NAMALWA (cell line): ENCODE data around the gene SPDEF.

ENCODE experiments used
- DNase-seq: peaks from one replicate; pipeline ENCODE4 v3.0.0-alpha.2; 2015; ENCODE audit warnings: low spot score

Gene SPDEF

DNA sequence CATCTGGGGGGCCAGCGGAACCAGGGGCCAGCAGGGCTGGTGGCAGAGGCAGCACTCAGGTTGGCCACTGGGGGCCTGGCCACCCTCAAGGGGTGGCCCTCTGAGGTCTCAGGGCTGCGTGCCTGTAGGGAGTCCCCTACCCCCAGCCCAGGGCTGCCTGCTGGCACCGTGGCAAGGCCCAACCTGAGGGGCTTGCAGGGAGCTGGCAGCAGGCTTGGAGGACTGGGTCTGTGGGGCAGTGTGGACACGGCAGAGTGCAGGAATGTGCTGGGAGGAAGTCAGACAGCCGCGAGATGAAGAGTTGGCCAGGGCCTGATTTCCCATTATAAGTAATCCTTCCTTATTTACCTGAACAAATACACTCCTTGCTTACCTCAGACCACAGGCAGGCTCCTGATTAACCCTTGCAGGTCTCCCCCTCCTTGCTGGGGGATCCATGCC lies at the start of gene SPDEF:
SPDEF (minus strand) TSS at position 299 of the 441 bp plus-strand sequence. CDS start 11,874 bp downstream, outside the sequence.
- no peak for DNase-seq

DNA sequence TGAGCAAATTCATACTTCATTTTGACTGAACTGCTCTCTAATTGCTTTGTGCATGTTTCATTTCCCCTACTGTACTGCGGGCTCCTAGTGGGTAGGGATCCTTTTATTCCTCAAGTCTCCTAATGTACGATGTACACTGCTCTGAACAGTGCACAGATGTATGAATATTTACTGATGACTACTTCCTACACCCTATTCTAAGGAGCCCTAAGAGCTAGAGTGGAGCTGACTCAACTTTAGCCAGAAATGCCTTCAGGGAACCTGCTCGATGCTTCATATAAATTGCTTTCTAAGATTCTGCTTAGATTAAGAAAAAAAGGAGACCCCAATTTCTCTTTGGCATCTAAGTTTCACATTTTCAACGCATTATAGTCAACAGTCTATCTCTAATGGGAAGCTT lies 47.6 kb upstream of the SPDEF start:
- no peak for DNase-seq

DNA sequence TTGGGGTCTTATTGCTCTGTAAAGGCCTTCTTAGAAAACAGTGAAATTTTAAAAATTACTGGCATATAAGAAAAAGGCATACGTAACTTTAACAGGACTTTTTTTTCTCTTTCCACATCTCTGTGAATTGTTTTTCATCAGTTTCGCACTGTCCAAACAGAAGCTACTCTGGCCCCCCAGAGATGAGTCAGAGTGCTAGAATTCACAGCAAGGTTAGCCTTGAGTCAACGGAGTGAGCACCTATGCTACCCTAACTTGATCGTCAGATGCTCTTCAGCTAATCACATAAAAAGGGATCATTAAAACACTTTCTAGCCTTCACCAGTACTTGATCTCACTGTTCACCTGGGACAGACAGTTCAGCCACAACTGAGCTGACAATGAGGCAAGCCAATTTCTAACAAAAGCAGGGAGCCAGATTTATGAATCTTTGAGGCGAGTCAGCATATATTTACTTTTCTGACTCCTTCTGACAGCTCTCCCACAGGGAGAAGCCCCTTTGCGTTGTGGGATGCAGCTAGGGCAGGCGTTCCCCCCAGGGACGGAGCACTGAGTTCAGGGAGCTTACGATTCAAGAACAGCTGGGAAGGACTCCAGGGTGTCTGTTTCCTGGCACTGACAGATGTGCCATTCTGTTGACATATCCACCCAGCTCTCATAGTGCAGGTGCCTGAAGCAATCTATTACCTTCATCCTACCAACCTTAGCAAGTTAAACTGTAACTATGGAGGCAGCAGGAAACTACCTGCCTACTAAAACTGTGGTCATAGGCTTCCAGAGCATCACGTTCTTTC lies 46.4 kb upstream of the SPDEF start:
- DNase-seq, result no peak

DNA sequence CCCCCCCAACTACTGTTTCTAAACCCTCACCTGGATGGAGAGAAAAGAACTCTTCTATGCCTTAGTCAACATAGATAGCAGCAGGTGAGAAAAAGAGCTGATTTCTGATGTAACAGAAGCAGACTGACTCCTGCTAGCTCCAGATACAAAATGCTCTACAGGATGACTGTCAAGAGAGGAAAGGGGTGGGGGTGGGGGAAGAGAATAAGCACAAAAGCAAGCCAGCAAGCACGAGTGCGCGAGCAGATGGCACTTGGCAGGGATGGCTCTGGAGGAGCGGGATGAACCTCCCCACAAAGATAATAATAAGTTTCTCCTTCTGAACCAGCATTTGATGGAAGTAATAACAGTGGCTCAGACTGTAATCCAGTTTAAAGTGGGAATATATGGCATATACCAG lies 45.6 kb upstream of the SPDEF start:
- DNase-seq, result no peak

DNA sequence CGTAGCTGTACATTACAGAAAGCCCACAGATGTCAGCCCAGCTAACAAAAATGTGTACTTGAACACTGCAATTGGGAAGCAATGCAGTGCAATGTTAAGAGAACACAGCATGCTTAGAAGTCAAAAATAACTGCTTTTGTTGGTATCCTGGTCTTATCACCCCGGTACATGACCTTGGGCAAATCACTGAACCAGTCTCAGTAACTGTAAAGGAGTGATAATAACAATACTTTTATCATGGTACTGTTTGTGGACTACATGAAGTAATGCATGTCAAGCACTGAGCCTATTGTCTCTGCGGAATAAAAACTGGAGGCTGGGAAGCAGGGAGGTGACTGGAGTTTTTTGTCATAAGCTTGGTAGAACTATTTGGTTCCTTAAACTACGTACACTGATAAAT lies 44.7 kb upstream of the SPDEF start:
- DNase-seq, result no peak

DNA sequence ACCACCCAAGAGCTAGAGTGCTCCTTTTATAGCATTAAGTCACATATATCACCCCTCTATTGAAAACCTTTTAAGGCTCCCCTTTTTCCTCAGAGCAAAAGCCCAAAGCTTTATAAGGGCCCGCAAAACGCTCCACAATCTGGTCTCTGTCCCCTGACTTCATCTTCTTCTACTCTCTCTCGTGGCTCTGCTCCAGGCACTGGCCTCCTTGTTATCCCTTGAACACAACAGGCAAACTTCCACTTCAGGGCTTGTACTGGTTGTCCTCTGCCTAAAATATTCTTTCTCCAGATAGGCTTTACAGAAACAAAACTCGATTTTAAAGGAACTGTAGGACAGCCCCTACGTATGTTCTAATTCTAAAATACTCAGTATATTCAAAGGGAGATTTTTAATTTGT lies 44.0 kb upstream of the SPDEF start:
- no peak for DNase-seq

DNA sequence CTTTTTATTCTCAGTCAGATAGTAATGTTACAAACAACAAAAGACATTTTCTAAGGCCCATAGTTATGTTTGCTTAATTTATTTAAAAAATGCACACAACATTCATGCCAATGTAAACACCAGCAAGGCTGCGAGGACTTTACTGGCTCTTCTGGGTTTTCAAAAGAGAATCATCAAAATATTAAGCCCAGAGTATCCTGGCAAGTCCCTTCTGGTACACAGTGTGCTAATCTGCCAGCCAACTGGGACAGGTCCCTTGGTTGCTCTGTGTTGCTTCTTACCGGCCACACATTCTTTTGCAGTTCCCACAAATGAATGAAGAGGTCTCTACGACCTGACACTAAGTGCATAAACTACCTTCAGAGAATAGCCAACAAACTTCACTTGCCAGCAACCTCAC lies 42.6 kb upstream of the SPDEF start:
- DNase-seq, result no peak

DNA sequence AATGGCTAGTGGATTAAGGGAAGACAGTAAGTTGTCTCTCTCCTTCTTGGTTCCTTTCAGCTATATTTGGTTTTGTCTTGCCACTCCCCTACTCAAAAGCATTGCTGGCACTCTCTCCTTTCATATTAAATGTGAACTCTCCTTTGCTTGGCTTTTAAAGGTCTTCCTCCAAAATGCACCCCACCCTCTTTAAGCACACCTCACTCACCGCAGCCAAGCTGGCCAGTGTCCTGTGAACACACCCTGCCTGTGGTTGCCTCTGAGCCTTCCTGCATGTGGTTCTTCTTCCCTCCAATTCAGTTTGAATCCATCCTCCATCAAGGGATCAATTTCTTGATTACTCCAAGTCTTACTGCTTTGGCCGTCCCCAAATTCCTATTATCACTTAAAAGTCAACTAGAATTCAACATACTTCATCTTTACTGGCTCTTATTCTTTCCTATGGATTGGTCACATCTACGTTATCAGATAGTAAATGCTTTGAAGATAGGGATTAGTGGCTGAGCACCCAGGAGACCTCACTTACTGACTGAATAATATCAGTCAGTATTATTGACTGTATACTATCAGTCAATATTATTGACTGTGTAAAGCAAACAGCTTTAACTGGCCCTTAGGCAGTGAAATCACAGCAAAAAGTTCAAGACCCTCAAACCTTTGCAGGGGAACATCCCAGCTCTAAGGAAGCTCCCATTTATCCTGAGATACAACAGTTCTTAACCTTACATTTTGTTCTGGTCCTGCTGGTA lies 41.6 kb upstream of the SPDEF start:
- DNase-seq, result no peak

DNA sequence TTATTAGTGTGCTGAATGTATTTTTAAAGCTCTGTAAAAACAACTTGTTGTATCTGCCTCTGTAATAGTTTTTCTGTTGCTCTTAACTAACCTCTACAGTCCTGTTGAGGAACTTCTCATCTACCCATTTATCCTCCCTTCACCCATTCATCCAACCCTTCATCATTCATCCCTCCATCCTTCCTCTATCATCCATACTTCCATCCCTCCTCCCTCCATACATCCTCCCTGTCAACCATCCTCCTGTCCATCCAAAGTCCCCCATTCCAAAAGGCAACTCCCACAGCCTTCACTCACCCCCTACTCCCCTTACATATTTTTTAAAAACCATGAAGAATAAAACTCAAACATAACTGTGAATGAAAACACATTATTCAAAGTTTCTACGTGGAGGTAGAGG lies 40.7 kb upstream of the SPDEF start:
- DNase-seq, result no peak

DNA sequence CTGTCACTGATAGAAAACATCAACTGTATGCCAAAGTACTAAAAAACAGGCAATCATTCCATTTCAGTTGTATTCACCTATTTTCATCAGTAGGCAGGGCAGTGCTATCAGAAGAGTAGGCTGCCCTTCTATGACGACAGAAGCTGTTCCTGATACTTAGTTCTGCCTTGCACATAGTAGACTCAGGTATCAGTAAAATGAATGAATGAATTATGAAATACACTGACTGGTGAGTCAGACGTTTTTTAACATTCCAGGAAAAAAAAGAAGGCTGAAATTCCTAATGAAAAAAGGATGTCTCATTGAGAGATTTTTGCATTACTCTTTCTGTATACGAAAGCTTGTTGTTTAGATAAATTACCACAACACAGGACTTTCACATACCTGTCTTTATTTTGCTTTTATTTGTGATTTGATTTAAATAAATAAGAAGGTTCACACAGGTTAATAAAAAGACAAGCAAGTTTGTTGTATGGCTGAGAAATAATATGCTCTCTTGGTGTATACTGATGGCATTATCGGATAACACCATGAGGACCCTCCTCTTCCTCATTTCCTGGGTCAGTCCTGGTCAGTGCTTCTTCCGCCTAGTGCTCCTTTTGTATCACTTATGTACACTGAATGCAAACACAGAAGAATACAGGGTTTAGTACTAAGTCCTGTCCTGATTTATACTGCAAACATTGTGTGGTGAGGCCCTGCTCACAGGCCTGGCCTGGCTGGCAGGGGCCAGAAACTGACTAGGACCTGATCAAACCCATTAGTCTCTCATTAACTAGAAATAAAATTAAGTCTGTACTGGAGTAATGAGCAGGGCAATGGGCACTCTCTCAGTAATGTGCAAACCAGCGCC lies 39.4 kb upstream of the SPDEF start:
- no peak for DNase-seq

DNA sequence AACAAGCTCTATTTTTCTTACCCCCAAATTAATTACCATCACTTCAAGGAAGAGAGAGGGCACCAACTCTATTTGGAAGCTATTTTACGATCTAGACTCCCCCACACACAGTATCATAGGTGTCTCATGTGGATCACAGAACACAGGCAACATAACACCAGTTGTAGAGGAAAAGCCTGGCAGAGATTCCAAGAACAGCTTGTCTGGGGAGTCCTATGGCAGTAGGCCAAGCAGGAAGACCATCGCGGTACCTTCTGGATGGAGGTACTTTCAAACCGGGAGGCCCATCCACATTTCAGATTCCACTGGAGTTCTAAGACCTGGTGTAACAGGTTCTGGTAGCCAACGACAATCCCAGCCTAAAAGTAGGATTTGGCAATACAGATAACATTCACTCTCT lies 37.6 kb upstream of the SPDEF start:
- DNase-seq, result no peak

DNA sequence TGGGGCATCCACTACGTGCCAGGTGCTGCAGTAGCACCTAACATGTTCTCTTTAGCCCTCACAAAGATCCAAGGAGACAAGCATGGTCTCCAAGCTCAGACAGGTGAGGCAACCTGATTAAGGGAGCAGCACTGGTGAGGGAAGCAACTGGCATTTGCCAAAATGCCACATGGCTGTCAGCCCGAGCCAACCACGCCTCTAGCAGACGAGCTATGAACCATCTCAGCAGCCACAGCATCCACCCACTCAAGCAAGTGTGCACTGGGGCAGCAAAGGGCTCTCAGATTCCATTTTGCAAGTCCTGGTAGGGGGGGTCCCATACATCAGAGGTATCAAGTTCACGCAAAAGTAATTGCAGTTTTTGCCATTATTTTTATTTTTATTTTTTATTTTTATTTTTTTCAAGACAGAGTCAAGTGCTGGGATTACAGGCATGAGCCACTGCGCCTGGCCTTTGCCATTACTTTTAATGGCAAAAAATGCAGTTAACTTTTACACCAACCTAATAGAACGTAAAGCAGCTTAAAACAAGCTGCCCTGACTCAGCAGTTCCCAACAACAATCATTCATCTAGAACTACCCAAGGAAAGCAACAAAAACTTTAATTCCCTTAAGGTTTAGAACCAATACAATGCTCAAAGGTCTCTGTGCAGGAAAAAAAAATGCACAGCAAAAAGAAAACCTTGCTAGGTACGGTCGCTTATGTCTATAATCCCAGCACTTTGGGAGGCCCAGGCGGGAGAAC lies 36.3 kb upstream of the SPDEF start:
- no peak for DNase-seq

DNA sequence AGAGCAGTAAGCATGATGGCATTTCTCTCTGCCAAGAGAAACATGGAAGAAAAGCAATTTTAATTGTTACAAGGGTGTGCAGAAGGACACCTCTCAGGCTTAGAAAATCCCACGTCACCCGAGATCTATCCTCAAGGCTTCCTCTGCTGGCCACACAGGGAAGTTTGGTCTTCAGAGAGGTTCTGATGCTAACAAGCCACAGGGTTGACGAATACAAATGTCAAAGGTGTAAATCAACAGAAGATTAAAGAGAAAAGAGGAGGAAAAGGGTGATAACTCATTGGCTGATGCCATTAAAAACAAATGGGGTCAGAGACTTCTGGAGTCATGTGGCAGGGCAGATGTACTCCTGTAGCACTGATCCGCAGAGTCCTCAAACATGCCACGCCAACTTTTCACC lies 33.6 kb upstream of the SPDEF start:
- DNase-seq, result no peak

DNA sequence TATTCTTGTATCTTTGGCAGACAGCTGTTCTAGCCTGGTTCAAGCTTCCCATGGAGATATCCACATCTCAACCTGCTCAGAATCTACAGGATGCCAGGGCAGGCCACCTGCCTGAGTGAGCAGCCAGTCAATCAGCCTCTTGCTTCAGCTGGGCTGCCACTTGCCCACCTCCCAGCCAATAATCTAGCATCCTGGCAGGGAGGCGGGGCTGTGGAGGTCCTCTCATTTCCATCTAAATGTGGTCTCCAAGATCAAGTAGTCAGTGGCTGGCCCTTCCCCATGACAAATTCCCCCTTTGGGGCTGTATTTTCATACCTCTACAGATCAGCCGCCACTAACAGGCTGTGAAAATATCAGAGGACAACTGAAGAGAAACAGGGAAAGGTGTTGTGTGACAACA lies 33.0 kb upstream of the SPDEF start:
- no peak for DNase-seq

DNA sequence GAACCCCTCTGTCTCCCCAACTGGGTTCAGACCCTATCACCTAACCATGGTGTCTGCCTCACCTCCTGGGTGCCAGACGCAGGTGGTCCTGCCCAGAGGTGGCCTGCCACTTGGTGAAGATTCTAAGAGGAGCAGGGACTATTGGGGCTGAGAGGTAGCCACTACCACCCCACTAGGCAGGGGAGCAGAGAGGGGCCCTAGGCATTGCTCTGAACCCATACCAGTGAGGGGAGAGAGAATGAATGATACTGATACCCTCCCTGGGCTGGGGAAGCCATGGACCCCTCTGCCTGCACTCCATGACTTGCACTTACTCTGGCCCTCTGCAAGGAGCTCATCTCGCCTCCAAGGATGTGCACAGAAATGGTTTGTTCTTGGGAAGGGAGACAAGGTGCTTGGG lies 31.7 kb upstream of the SPDEF start:
- DNase-seq, result no peak

DNA sequence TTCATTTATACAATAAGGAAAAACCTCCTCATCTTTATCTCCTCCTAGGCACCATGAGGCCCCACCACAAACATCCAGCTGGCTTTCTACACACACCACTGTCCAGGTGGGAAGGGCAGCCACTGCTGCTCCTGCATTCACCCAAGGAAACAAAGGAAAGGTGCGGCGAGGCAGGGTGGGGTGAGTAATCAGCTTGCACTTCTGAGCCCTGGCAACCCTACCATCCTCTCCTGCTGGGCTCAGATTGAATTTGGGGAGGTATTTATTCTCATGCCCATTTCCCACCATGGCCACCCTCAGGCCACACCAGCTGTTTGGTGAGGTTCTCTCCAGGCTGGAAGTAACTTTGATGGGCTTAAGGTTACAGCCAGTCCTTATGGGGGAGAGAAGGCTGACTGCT lies 31.2 kb upstream of the SPDEF start:
- no peak for DNase-seq

DNA sequence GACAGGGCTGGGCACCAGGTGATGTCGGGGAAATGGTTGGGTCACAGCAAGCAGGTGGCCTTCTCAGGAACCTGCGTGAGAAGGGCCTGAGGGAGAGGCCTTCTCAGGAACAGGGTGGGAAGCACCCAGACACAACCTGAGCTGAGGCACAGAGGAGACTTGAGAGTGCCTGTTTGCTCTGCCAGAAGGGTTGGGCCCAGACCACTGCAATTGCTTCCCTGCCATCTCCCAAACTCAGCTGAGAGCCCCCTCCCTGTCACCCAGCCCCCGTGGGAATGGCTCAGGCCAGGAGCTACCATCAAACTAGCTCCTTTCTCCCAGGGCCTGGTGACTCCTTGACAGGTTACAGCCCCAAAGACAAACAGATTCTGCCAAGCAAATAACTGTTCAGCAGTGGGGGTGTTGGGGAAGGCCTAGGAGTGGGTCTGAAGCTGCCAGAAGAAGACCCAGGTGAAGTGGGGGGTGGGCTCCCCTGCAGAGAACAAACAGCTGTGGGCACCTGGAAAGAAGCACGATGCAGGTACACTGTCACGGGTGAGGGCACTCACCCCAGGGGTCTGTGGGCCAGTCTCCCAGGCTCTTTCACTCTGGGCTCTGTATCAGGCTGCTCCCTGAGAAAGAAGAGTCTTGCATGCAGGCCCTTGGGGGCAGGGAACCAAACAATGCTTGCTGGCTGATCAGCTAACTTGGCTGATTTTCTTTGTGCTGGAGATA lies 30.4 kb upstream of the SPDEF start:
- no peak for DNase-seq

DNA sequence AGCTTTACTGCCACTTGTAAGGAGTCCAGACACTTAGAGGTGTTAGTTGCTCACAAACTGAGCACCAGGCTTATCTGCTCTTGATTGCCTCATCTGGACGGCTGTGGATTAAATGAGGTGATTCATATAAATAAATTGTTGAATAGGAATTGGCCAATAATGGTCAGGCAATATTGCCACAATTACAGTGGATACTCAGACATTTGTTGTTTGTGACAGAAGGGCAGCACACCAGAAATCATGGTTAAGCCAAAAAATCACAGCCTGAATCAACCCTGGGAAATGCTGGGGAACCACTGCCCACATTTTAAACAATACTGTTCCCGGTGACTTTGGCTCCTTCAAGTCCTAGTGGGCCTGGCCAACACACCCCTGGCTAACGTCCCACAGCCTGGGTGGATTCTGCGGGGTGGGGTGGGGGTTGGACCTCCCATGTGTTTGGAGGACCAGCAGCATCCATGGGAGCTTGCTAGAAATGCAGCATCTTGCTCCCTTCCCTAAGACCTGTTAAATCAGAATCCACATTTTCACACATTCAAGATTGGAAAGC lies 29.5 kb upstream of the SPDEF start:
- DNase-seq, result no peak

DNA sequence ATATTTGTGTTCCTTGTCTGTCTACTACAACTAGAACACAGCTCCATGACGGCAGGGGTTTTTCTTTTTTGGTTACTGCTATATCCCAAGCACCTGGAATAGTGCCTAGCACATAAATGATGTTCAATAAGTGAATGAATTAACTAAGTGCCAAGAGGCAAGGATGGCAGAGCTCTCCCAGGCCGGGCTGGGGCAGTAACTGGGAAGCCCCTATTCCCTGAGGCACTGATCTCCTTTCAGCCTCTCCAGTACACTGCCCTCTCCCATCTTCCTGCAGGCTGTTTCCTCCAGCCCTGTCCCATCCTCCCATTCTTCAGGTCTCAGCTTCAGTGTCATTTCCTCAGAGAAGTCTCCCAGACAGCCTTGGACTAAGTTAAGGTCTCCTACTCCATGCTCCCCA lies 29.0 kb upstream of the SPDEF start:
- no peak for DNase-seq

DNA sequence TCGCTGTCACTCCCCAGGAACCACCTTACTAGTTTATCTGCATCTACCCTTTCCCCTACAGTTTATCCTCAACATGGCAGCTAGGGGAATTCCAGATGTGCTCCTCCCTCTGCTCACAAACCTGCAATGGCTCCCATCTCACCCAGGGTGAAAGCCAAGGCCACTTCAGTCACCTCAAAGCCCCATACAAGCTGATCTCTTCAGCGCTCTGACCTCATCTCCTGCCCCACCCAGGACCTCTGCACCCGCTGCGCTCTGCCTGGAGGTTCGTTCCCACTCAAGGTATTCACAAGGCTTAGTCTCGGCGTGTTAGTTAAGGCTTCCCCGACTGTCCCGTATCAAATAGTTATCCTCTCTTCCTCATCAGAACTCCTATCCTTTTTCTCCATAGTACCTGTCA lies 28.6 kb upstream of the SPDEF start:
- no peak for DNase-seq
